ENCODE measurements around the gene AMBP. TPM values are rescaled to one million over a fixed set of nuclear protein-coding genes. Genes with fewer than 3 reads are reported as not detected.
A peak's percentile ranks its signal among the peaks of the same experiment; 100 is the strongest.

Gene AMBP
- total RNA-seq, 2 donors from 2014 or later: not detected

GRCh38 chr9:114033397-114034103 lies 44.5 kb downstream of the AMBP start:
- Mint-ChIP-seq H3K4me1 (no peaks in the 10 kb centered on the region), H3K4me3 (no peak overlapping the region), H3K36me3 (ENCODE audit: low read depth) (no peaks in the 10 kb centered on the region), H3K27me3 (no peaks in the 10 kb centered on the region), H3K9me3 (no peaks in the 10 kb centered on the region), H3K27ac (no peak overlapping the region)
- ATAC-seq (replicated peaks): no peak

- H3K36me3 Mint-ChIP-seq (ENCODE audit: low read depth): no peaks in the 10 kb centered on the region
- no peak overlapping the region for H3K4me3 Mint-ChIP-seq
- H3K27ac Mint-ChIP-seq: no peak overlapping the region
- no peaks in the 10 kb centered on the region for H3K27me3 Mint-ChIP-seq
- H3K9me3 Mint-ChIP-seq: no peaks in the 10 kb centered on the region
- no peaks in the 10 kb centered on the region for H3K4me1 Mint-ChIP-seq
- ATAC-seq (replicated peaks): no peak
These were observed 45.9 kb downstream of the AMBP start for GRCh38 chr9:114031948-114032840.

- no peaks in the 10 kb centered on the region for H3K4me1 Mint-ChIP-seq
- H3K27me3 Mint-ChIP-seq: no peaks in the 10 kb centered on the region
- no peak for ATAC-seq (replicated peaks)
- no peaks in the 10 kb centered on the region for H3K36me3 Mint-ChIP-seq (ENCODE audit: low read depth)
- no peaks in the 10 kb centered on the region for H3K9me3 Mint-ChIP-seq
- H3K4me3 Mint-ChIP-seq: no peak overlapping the region
- no peak overlapping the region for H3K27ac Mint-ChIP-seq
These were observed 47.0 kb downstream of the AMBP start for GRCh38 chr9:114031037-114031630.

- Mint-ChIP-seq H3K27me3 (no peaks in the 10 kb centered on the region), H3K36me3 (ENCODE audit: low read depth) (no peaks in the 10 kb centered on the region), H3K4me1 (no peaks in the 10 kb centered on the region), H3K9me3 (no peaks in the 10 kb centered on the region), H3K4me3 (no peak overlapping the region), H3K27ac (no peak overlapping the region)
- ATAC-seq (replicated peaks): peak; percentile 28
These were observed 47.7 kb downstream of the AMBP start for GRCh38 chr9:114030364-114030763.

- no peak for ATAC-seq (replicated peaks)
- Mint-ChIP-seq H3K4me3 (no peak overlapping the region), H3K27me3 (no peaks in the 10 kb centered on the region), H3K27ac (no peak overlapping the region), H3K4me1 (no peaks in the 10 kb centered on the region), H3K9me3 (no peaks in the 10 kb centered on the region), H3K36me3 (ENCODE audit: low read depth) (no peaks in the 10 kb centered on the region)
These were observed 48.6 kb downstream of the AMBP start for GRCh38 chr9:114029311-114030170.

GRCh38 chr9:114028646-114029045 lies 49.5 kb downstream of the AMBP start:
- no peak for ATAC-seq (replicated peaks)
- Mint-ChIP-seq H3K4me1 (no peaks in the 10 kb centered on the region), H3K9me3 (peaks cover 7% of the 10 kb centered on the region), H3K4me3 (no peak overlapping the region), H3K36me3 (ENCODE audit: low read depth) (no peaks in the 10 kb centered on the region), H3K27me3 (peaks cover 3% of the 10 kb centered on the region), H3K27ac (no peak overlapping the region)

- H3K27me3 Mint-ChIP-seq: peaks cover 3% of the 10 kb centered on the region
- peaks cover 10% of the 10 kb centered on the region for H3K9me3 Mint-ChIP-seq
- no peak overlapping the region for H3K4me3 Mint-ChIP-seq
- H3K36me3 Mint-ChIP-seq (ENCODE audit: low read depth): no peaks in the 10 kb centered on the region
- H3K27ac Mint-ChIP-seq: no peak overlapping the region
- no peaks in the 10 kb centered on the region for H3K4me1 Mint-ChIP-seq
- ATAC-seq (replicated peaks): no peak
These were observed 50.1 kb downstream of the AMBP start for GRCh38 chr9:114027863-114028465.

- Mint-ChIP-seq H3K9me3 (peaks cover 10% of the 10 kb centered on the region), H3K27ac (no peak overlapping the region), H3K27me3 (peaks cover 3% of the 10 kb centered on the region), H3K4me1 (no peaks in the 10 kb centered on the region), H3K36me3 (ENCODE audit: low read depth) (no peaks in the 10 kb centered on the region), H3K4me3 (no peak overlapping the region)
- ATAC-seq (replicated peaks): no peak
These were observed 50.8 kb downstream of the AMBP start for GRCh38 chr9:114027159-114027862.

GRCh38 chr9:114026335-114026734 lies 51.8 kb downstream of the AMBP start:
- no peak for ATAC-seq (replicated peaks)
- Mint-ChIP-seq H3K27me3 (peaks cover 3% of the 10 kb centered on the region), H3K4me3 (no peak overlapping the region), H3K27ac (no peak overlapping the region), H3K4me1 (no peaks in the 10 kb centered on the region), H3K36me3 (ENCODE audit: low read depth) (no peaks in the 10 kb centered on the region), H3K9me3 (peaks cover 10% of the 10 kb centered on the region)

GRCh38 chr9:114025760-114026159 lies 52.3 kb downstream of the AMBP start:
- Mint-ChIP-seq H3K4me1 (no peaks in the 10 kb centered on the region), H3K4me3 (no peak overlapping the region), H3K27ac (no peak overlapping the region), H3K27me3 (peaks cover 3% of the 10 kb centered on the region), H3K9me3 (peaks cover 10% of the 10 kb centered on the region), H3K36me3 (ENCODE audit: low read depth) (no peaks in the 10 kb centered on the region)
- ATAC-seq (replicated peaks): no peak

- ATAC-seq (replicated peaks): no peak
These were observed 52.8 kb downstream of the AMBP start for GRCh38 chr9:114025196-114025753.

GRCh38 chr9:114023961-114024360 lies 54.1 kb downstream of the AMBP start:
- no peak overlapping the region for H3K27ac Mint-ChIP-seq
- no peaks in the 10 kb centered on the region for H3K36me3 Mint-ChIP-seq (ENCODE audit: low read depth)
- no peak overlapping the region for H3K4me3 Mint-ChIP-seq
- peaks cover 3% of the 10 kb centered on the region for H3K27me3 Mint-ChIP-seq
- H3K9me3 Mint-ChIP-seq: peaks cover 10% of the 10 kb centered on the region
- no peaks in the 10 kb centered on the region for H3K4me1 Mint-ChIP-seq
- no peak for ATAC-seq (replicated peaks)

More at GRCh38 chr9:114025196-114025753, 52.8 kb downstream of the AMBP start:
- H3K9me3 Mint-ChIP-seq: peaks cover 10% of the 10 kb centered on the region
- no peaks in the 10 kb centered on the region for H3K36me3 Mint-ChIP-seq (ENCODE audit: low read depth)
- H3K4me1 Mint-ChIP-seq: no peaks in the 10 kb centered on the region
- peaks cover 3% of the 10 kb centered on the region for H3K27me3 Mint-ChIP-seq
- H3K4me3 Mint-ChIP-seq: no peak overlapping the region
- no peak overlapping the region for H3K27ac Mint-ChIP-seq

- ATAC-seq (replicated peaks): no peak
- Mint-ChIP-seq H3K4me3 (no peak overlapping the region), H3K27me3 (peaks cover 3% of the 10 kb centered on the region), H3K36me3 (ENCODE audit: low read depth) (no peaks in the 10 kb centered on the region), H3K27ac (no peak overlapping the region), H3K4me1 (no peaks in the 10 kb centered on the region), H3K9me3 (peaks cover 10% of the 10 kb centered on the region)
These were observed 56.5 kb downstream of the AMBP start for GRCh38 chr9:114021578-114021977.

All from activated T-helper 17 cell treated with anti-CD3 and anti-CD28 coated beads, Interleukin-2, amount 50 U/mL, for 72 hours (primary cell).